GM12874 (cell line): ENCODE data around the gene CPSF4.

Experiments
- CTCF ChIP-seq: IDR thresholded peaks from 2 replicates; pipeline ENCODE4 v1.5.1; 2011; ENCODE audit warnings: low read depth, mild to moderate bottlenecking, control low read depth, low read length, moderate library complexity; ENCODE audit not compliant: insufficient read depth

The CPSF4 gene

GRCh38 chr7:99440195-99440594, 1.5 kb downstream of the CPSF4 start:
- TF ChIP-seq CTCF, result no peak

DNA sequence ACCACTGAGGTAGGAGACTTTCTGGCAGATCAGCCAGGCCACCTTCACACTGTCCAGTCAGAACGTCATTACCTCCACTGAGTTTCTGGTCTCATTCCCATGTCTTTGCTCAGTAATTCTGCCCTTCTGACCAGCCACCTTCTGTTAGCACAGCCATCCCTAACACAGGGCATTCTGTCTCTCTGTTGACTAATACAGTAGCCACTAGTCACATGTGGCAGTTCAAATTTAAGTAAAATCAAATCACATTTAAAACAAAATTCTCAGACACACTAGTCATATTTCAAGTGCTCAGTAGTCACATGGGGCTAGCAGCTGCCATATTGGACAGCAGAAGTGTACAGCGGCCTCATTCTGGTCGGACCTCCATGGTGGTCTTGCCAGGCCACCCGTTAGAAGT, 7.4 kb downstream of the CPSF4 start:
- no peak for TF ChIP-seq CTCF

DNA sequence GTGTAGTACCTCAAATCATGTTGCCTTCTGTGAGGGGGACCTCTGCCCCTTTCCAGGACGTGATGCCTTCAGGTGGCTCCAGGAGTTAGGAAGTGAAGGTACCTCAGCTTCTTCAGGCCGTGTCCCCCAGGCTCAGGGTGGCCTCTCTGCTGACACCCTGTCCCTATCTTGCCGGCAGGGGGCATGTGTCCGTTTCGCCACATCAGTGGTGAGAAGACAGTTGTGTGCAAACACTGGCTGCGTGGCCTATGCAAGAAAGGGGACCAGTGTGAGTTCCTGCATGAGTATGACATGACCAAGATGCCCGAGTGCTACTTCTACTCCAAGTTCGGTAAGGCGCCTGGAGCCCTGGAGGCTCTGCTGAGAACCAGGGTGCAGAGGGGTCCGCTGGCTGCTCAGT, 9.2 kb downstream of the CPSF4 start:
- TF ChIP-seq CTCF, result no peak

- no peak for TF ChIP-seq CTCF
Observed at GRCh38 chr7:99448855-99449254, 10.1 kb downstream of the CPSF4 start.

GRCh38 chr7:99449326-99449725, 10.6 kb downstream of the CPSF4 start:
- no peak for TF ChIP-seq CTCF

DNA sequence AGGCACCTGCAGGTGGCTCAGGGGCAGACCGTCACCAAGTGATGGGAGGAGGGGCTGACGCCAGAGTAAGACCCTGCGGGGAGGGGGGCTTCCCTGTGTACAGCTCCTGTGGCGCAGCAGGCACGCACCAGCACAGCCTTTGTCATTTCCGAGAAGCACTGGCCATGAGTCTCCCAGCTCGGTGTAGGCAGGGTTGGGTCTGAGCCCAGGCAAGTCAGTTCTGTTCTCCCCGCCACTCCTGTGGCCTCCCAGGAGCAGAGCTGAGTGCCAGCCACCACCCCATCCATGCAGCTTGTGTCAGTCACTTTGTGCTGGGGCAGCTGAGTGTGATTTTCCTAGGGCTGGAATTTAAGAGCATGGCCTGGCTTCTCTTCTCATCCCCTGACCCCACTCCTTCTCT, 13.2 kb downstream of the CPSF4 start:
- no peak for TF ChIP-seq CTCF

- no peak for TF ChIP-seq CTCF
Observed at GRCh38 chr7:99452541-99452940, 13.8 kb downstream of the CPSF4 start.

DNA sequence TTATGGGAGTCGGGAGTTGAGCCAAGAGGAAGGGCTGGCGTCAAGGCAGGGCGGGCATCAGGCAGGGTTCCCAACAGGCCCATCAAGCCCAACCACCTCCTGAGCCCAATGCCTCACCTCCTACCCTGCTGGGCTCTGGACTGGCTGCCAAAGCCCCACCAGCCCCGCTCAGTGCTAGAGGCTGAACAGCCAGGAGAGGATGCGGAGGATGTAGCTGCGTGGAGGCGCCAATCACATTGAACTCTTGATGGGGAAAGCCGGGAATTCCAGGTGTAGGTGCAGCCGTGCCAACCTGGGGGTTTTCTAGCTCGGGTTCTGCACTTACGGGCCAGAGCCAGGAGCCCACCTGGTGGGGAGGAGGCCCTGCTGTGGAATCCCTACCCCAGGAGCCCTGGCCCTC, 14.4 kb downstream of the CPSF4 start:
- no peak for TF ChIP-seq CTCF
